SKM-1 treated with dmso at 0.1 percent for 144 hours (cell line): ENCODE measurements around the gene PCLO.
"Not testable (repeated sequence)": the region's sequence is repeated elsewhere in the genome, so short reads cannot be mapped to it uniquely, and the experiment has no call there.

ENCODE experiments used
- DNase-seq: peaks from one replicate; lab custom pipeline; 2025; ENCODE audit not compliant: unreplicated experiment; lab: John Stamatoyannopoulos, UW

PCLO gene

GRCh38 chr7:82742163-82742562 is 420.5 kb downstream of the PCLO start:
- no peak for DNase-seq

GRCh38 chr7:82741493-82741892 is 421.2 kb downstream of the PCLO start:
- DNase-seq, result no peak

- DNase-seq, result peak; percentile 35
Measured at GRCh38 chr7:82740246-82740848, 422.3 kb downstream of the PCLO start.

GRCh38 chr7:82736633-82737032 is 426.1 kb downstream of the PCLO start:
- no peak for DNase-seq

GRCh38 chr7:82732677-82733076 is 430.0 kb downstream of the PCLO start:
- DNase-seq, result no peak

GRCh38 chr7:82729172-82730030 is 433.3 kb downstream of the PCLO start:
- peak; percentile 41 for DNase-seq

GRCh38 chr7:82726038-82726800 is 436.5 kb downstream of the PCLO start:
- DNase-seq, result no peak

GRCh38 chr7:82723411-82723810 is 439.3 kb downstream of the PCLO start:
- no peak for DNase-seq

- DNase-seq, result no peak
Measured at GRCh38 chr7:82722946-82723345, 439.7 kb downstream of the PCLO start.

- no peak for DNase-seq
Measured at GRCh38 chr7:82715344-82715743, 447.3 kb downstream of the PCLO start.

- no peak for DNase-seq
Measured at GRCh38 chr7:82714883-82715282, 447.8 kb downstream of the PCLO start.

- DNase-seq, result no peak
Measured at GRCh38 chr7:82713506-82713905, 449.2 kb downstream of the PCLO start.

- DNase-seq, result not testable (repeated sequence)
Measured at GRCh38 chr7:82706344-82706743, 456.3 kb downstream of the PCLO start.

GRCh38 chr7:82705517-82706260 is 457.0 kb downstream of the PCLO start:
- no peak for DNase-seq

- DNase-seq, result no peak
Measured at GRCh38 chr7:82704121-82704520, 458.6 kb downstream of the PCLO start.
